Calu3 (cell line): ENCODE measurements around the gene EIF2B2. TPM values are rescaled to one million over a fixed set of nuclear protein-coding genes. Genes with fewer than 3 reads are reported as not detected.

Experiments
- BruUV-seq: library from RNA; stranded (reverse); fragments of 400-500 nt; replicated peaks from 2 replicates; lab custom pipeline; 2021; lab: Mats Ljungman, UMichigan
- CTCF ChIA-PET: fragments of 300-600 bp; sonication (Branson Sonifier 250); formaldehyde crosslinking; loops from one replicate; lab custom pipeline; 2022; ENCODE audit warnings: antibody characterized with exemption; lab: Charles Lee
- DNase-seq: peaks from one replicate; pipeline ENCODE4 v3.0.0; 2022
- H3K27ac Mint-ChIP-seq: one replicate; pipeline ENCODE4 v1.8.0; 2022; ENCODE audit warnings: mixed read lengths; ENCODE audit not compliant: unreplicated experiment
- H3K27me3 Mint-ChIP-seq: one replicate; pipeline ENCODE4 v1.8.0; 2022; ENCODE audit warnings: mixed read lengths; ENCODE audit not compliant: unreplicated experiment
- H3K36me3 Mint-ChIP-seq: one replicate; pipeline ENCODE4 v1.8.0; 2022; ENCODE audit warnings: mild to moderate bottlenecking, moderate library complexity, mixed read lengths; ENCODE audit not compliant: insufficient read depth, unreplicated experiment
- H3K4me1 Mint-ChIP-seq: one replicate; pipeline ENCODE4 v1.8.0; 2022; ENCODE audit warnings: mild to moderate bottlenecking, low read depth, mixed read lengths; ENCODE audit not compliant: unreplicated experiment
- H3K4me3 Mint-ChIP-seq: one replicate; pipeline ENCODE4 v1.8.0; 2022; ENCODE audit warnings: mild to moderate bottlenecking, low read depth, moderate library complexity, mixed read lengths; ENCODE audit not compliant: unreplicated experiment
- H3K9me3 Mint-ChIP-seq: one replicate; pipeline ENCODE4 v1.8.0; 2022; ENCODE audit warnings: low read depth, mixed read lengths; ENCODE audit not compliant: unreplicated experiment
- intact Hi-C: fragments of 100-400 bp; cut with micrococcal nuclease; formaldehyde crosslinking; loops from one replicate; pipeline ENCODE4 v1.10.0; 2022; ENCODE audit not compliant: unreplicated experiment
- total RNA-seq: library from RNA; stranded (reverse); gene quantifications from 2 replicates; pipeline ENCODE4 v1.2.3, GENCODE V29; 2022
- TF ChIP-seq, protein P1 (sequence below): fragments of 200-600 bp; IDR thresholded peaks from one replicate; pipeline ENCODE4 v1.8.0; 2022; ENCODE audit warnings: antibody characterized with exemption; ENCODE audit not compliant: unreplicated experiment

EIF2B2 gene
- total RNA-seq, 1 experiment from 2014 or later: 41.2 TPM

DNA sequence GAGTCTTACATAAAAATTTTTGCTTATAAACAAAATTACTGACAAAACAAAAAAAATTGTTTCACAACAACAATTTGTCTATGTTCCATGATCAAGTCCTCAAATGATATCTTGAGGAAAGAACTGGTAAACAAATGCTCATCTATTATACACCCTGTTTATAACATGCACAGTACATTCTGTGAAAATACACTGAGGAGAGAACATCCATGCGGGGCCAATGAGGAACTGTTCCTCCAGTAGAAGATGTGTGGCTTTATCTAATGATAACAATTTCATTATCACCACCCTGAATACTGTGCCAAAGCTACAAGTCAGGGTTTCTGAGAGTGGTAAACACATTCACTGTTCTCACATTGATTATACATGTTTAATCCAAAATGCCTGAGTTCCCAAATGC, 37.8 kb downstream of the EIF2B2 start:
- no TSS peak for BruUV-seq
- Mint-ChIP-seq H3K9me3 (no peaks in the 10 kb centered on the region), H3K4me3 (no peak overlapping the region), H3K4me1 (peaks cover 36% of the 10 kb centered on the region), H3K36me3 (peaks cover 24% of the 10 kb centered on the region), H3K27me3 (no peaks in the 10 kb centered on the region), H3K27ac (peak overlapping the region; percentile 64)
- CTCF ChIA-PET: interaction anchor here (1.6 kb wide), 1 partner anchor 23 kb away, joined by 3 read pairs; the partner anchor contains the start of gene ACYP1
- no peak for DNase-seq
- intact Hi-C loops: no loop called here
- TF ChIP-seq, protein P1, sequence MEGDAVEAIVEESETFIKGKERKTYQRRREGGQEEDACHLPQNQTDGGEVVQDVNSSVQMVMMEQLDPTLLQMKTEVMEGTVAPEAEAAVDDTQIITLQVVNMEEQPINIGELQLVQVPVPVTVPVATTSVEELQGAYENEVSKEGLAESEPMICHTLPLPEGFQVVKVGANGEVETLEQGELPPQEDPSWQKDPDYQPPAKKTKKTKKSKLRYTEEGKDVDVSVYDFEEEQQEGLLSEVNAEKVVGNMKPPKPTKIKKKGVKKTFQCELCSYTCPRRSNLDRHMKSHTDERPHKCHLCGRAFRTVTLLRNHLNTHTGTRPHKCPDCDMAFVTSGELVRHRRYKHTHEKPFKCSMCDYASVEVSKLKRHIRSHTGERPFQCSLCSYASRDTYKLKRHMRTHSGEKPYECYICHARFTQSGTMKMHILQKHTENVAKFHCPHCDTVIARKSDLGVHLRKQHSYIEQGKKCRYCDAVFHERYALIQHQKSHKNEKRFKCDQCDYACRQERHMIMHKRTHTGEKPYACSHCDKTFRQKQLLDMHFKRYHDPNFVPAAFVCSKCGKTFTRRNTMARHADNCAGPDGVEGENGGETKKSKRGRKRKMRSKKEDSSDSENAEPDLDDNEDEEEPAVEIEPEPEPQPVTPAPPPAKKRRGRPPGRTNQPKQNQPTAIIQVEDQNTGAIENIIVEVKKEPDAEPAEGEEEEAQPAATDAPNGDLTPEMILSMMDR: no peak

DNA sequence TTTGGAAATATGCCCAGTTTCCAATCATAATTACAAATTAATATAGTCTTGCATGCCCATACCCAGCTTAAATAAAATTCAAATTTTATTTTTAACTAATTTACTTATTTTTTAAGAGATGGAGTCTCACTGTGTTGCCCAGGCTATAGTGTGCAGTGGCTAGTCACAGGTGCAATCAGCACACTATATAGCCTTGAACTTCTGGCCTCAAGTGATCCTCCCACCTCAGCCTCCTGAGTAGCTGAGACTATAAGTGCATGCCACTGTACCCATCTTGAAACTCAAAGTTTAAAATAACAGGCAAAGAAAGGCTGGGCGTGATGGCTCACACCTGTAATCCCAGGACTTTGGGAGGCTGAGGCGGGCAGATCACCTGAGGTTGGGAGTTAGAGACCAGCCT, 38.2 kb downstream of the EIF2B2 start:
- intact Hi-C loops: no loop called here
- TF ChIP-seq, protein P1: no peak
- DNase-seq: no peak
- BruUV-seq: no TSS peak
- CTCF ChIA-PET: interaction anchor here (1.6 kb wide), 1 partner anchor 23 kb away, joined by 3 read pairs; the partner anchor contains the start of gene ACYP1
- peak overlapping the region; percentile 29 for H3K4me3 Mint-ChIP-seq
- H3K27ac Mint-ChIP-seq: peak overlapping the region; percentile 21
- H3K36me3 Mint-ChIP-seq: peaks cover 28% of the 10 kb centered on the region
- H3K4me1 Mint-ChIP-seq: peaks cover 39% of the 10 kb centered on the region
- H3K9me3 Mint-ChIP-seq: no peaks in the 10 kb centered on the region
- no peaks in the 10 kb centered on the region for H3K27me3 Mint-ChIP-seq

DNA sequence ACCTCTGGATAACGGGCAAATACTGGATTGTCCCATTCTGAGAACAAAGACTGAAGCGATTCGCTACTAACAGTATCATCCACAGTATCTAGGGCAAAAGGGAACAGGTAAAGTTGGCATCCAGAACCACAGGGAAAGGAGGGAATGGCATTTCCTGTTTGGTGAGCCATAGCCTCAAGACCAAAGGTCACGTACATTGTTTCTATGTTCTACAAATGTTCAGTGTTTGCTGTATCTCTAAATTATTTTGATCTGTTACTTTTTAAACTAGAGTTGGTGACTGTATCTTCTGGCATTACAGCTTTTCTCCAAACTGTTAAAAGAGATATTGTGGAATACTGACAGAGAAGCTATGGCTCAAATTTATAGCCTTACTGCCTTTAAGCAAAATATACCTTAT, 38.9 kb downstream of the EIF2B2 start:
- TF ChIP-seq, protein P1: no peak
- Mint-ChIP-seq H3K9me3 (no peaks in the 10 kb centered on the region), H3K27ac (peak overlapping the region; percentile 21), H3K4me1 (peaks cover 39% of the 10 kb centered on the region), H3K27me3 (no peaks in the 10 kb centered on the region), H3K4me3 (peak overlapping the region; percentile 29), H3K36me3 (peaks cover 23% of the 10 kb centered on the region)
- peak; percentile 51 for DNase-seq
- intact Hi-C loops: no loop called here
- no TSS peak for BruUV-seq
- CTCF ChIA-PET: interaction anchor here (0.7 to 1.6 kb wide), 2 partner anchors 22 to 517 kb away, joined by 3 read pairs; partner anchors contain the start of gene ACYP1

DNA sequence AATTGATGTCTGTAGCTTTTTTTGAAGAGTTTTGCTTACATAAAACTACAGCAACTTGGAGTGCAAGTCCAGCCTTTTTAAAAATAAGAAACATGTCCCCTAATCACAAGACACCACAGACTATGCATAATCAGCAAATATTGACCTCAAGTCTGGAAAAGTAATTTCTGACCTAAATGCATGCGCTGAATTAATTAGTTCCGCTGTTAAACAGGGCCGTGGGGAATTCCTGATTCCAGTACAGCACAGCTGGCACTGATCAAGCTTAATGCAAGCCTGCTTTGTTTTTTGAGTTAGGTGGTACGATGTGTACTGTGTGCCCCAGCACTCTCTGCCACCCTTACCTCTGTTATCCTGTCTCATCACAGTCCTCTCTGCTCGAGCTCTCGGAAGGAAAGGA, 39.3 kb downstream of the EIF2B2 start:
- no peak for DNase-seq
- H3K9me3 Mint-ChIP-seq: no peaks in the 10 kb centered on the region
- peak overlapping the region; percentile 21 for H3K27ac Mint-ChIP-seq
- intact Hi-C loops: no loop called here
- BruUV-seq: no TSS peak
- H3K4me1 Mint-ChIP-seq: peaks cover 39% of the 10 kb centered on the region
- TF ChIP-seq, protein P1: no peak
- H3K4me3 Mint-ChIP-seq: no peak overlapping the region
- CTCF ChIA-PET: interaction anchor here (0.7 to 1.6 kb wide), 2 partner anchors 22 to 517 kb away, joined by 3 read pairs; partner anchors contain the start of gene ACYP1
- no peaks in the 10 kb centered on the region for H3K27me3 Mint-ChIP-seq
- H3K36me3 Mint-ChIP-seq: peaks cover 21% of the 10 kb centered on the region
